Vagina (tissue), 2 donors: ENCODE data around the gene MARCHF5.

Experiments used
- POLR2A ChIP-seq, 2 donors: fragments of 450-650 bp; IDR thresholded peaks; one replicate each; pipeline ENCODE4 v1.6.1; 2017; ENCODE audit warnings: antibody characterized with exemption in 2 of 2, mild to moderate bottlenecking in 2 of 2, moderate library complexity in 2 of 2
- POLR2AphosphoS5 ChIP-seq, 2 donors: sonication (generic); formaldehyde crosslinking; IDR thresholded peaks; one replicate each; pipeline ENCODE4 v1.9.0; 2017; ENCODE audit warnings: antibody characterized with exemption in 2 of 2, mild to moderate bottlenecking in 2 of 2, low read depth in 1 of 2; ENCODE audit not compliant: insufficient read depth in 1 of 2
- TF ChIP-seq, protein P1 (sequence below), 3 experiments: fragments of 450-650 bp in 2 of 3; fragments of 200-600 bp in 1 of 3; sonication (generic) in 1 of 3; IDR thresholded peaks; one replicate each; pipeline ENCODE4 v1.5.1; 2017 to 2019; ENCODE audit warnings: antibody characterized with exemption in 3 of 3, mild to moderate bottlenecking in 2 of 3, moderate library complexity in 2 of 3

DNA sequence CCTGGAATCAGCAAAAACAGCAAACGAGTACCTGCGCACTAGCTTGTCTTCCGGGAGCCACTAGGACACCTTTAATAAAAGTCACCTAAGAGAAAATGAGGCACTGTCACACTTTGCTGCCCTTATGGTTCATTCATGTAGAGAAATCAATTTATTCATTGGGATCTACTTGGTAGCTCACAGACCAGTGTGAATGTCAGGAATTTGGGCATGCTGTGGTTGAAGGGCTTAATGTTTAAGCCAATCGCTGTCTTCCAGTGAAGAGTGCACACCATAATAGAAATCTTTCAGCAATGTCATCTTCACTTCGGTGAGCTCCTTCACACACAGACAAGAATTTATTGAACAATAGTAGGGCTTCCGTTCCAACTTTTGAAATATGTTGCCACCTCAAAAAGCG, 65.1 kb downstream of the MARCHF5 start:
- TF ChIP-seq, protein P1, sequence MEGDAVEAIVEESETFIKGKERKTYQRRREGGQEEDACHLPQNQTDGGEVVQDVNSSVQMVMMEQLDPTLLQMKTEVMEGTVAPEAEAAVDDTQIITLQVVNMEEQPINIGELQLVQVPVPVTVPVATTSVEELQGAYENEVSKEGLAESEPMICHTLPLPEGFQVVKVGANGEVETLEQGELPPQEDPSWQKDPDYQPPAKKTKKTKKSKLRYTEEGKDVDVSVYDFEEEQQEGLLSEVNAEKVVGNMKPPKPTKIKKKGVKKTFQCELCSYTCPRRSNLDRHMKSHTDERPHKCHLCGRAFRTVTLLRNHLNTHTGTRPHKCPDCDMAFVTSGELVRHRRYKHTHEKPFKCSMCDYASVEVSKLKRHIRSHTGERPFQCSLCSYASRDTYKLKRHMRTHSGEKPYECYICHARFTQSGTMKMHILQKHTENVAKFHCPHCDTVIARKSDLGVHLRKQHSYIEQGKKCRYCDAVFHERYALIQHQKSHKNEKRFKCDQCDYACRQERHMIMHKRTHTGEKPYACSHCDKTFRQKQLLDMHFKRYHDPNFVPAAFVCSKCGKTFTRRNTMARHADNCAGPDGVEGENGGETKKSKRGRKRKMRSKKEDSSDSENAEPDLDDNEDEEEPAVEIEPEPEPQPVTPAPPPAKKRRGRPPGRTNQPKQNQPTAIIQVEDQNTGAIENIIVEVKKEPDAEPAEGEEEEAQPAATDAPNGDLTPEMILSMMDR (IDR thresholded peaks at IDR 0.05), result no peak
- TF ChIP-seq POLR2A (IDR thresholded peaks at IDR 0.05) (no peak), POLR2AphosphoS5 (IDR thresholded peaks at IDR 0.05; ENCODE audit: insufficient read depth in 1 of 2, low read depth in 1 of 2) (no peak)
